Measurements from ENCODE around the gene ADM. TPM values are rescaled to one million over a fixed set of nuclear protein-coding genes. Genes with fewer than 3 reads are reported as not detected.
A peak's percentile ranks its signal among the peaks of the same experiment; 100 is the strongest.

ADM gene
- total RNA-seq, 2 experiments from 2014 or later = 1.5 to 1.8 TPM

DNA sequence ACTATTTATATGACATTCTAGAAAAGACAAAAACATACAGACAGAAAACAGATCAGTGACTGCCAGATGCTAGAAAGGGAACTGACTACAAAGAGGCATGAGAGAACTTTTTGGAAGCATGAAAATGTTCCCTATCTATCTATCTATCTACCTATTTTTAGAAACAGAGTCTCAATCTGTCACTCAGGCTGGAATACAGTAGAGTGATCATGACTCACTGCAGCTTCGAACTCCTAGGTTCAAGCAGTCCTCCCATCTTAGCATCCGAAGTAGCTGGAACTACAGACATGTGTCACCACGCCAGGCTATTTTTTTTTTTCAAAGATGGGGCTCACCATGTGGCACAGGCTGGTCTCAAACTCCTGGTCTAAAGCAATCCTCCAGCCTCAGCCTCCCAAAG, 17.7 kb upstream of the ADM start:
- ATAC-seq (ENCODE audit: poor library complexity) = no peak
- H3K27ac Mint-ChIP-seq = no peak overlapping the region
- intact Hi-C loops (cut with DNase I, micrococcal nuclease) = no loop called here
- H3K36me3 ChIP-seq (ENCODE audit: insufficient read depth, low read length) = no peaks in the 10 kb centered on the region
- H3K4me3 Mint-ChIP-seq = no peak overlapping the region
- TF ChIP-seq, protein P1, sequence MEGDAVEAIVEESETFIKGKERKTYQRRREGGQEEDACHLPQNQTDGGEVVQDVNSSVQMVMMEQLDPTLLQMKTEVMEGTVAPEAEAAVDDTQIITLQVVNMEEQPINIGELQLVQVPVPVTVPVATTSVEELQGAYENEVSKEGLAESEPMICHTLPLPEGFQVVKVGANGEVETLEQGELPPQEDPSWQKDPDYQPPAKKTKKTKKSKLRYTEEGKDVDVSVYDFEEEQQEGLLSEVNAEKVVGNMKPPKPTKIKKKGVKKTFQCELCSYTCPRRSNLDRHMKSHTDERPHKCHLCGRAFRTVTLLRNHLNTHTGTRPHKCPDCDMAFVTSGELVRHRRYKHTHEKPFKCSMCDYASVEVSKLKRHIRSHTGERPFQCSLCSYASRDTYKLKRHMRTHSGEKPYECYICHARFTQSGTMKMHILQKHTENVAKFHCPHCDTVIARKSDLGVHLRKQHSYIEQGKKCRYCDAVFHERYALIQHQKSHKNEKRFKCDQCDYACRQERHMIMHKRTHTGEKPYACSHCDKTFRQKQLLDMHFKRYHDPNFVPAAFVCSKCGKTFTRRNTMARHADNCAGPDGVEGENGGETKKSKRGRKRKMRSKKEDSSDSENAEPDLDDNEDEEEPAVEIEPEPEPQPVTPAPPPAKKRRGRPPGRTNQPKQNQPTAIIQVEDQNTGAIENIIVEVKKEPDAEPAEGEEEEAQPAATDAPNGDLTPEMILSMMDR (IDR thresholded peaks at IDR 0.05) = no peak
- H3K27ac ChIP-seq (ENCODE audit: low read depth in 1 of 2, low read length in 2 of 2) = no peak overlapping the region
- no peak for DNase-seq
- POLR2A ChIA-PET = interaction anchor here (0.6 kb wide), 1 partner anchor 427 kb away, joined by 3 read pairs; no protein-coding TSS in a partner anchor
- no peaks in the 10 kb centered on the region for H3K36me3 Mint-ChIP-seq (ENCODE audit: low read depth)
- no peaks in the 10 kb centered on the region for H3K27me3 ChIP-seq (ENCODE audit: control insufficient read depth in 1 of 2, insufficient read depth in 2 of 2, low read length in 2 of 2)
- peaks cover 6% of the 10 kb centered on the region for H3K27me3 Mint-ChIP-seq
- H3K4me3 ChIP-seq (ENCODE audit: low read length) = no peak overlapping the region
- peaks cover 3% of the 10 kb centered on the region for H3K4me1 ChIP-seq (ENCODE audit: insufficient read depth, low read length)
- H3K9me3 Mint-ChIP-seq = no peaks in the 10 kb centered on the region
- CTCF ChIA-PET = no interaction called here
- no peaks in the 10 kb centered on the region for H3K9me3 ChIP-seq (ENCODE audit: control insufficient read depth in 1 of 2, insufficient read depth in 1 of 2, low read length in 2 of 2)
- peaks cover 7% of the 10 kb centered on the region for H3K4me1 Mint-ChIP-seq (ENCODE audit: low read depth)

DNA sequence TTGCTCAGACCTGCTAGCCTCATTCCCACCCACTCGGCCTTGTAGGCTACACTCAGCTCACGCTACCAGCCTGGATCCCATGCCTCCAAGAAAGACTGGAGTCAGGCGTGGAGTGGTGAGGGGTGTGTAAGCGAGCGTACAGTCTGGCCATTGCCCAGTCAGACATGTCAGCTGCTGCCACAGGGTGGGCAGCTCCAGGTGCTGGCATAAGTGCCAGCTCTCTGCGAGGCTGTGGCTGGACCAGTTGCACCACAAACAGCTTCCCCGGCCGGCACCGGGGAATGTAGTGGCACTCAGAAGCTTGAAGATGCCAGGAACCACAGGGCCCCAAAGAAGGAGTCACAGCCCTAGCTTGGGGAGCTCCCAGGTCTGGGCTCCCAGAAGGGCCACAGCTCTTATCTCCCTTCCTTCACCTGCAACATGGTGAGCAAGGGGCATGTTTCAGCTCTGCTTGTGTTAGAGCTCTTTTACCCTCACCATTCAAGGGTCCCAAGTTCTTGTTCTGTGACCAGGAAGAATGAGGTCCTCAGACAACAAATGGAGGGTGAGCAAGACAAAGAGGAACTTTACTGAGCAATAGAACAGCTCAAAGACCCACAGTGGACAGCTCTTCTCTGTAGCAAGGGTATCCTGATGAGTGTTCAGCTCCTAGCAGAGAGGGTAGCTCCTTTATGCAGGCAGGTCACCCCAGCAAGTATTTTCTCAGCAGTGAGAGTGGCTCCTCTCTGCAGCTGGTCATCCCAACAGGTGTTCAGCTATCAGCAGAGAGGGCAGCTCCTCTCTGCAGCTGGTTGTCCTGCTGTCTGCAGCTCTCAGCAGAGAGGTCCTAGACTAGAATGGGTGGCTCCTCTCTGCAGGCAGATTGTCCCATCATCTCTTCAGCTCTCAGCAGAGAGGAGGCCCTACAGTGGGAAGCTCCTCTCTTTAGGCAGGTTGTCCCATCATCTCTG, 16.8 kb upstream of the ADM start:
- intact Hi-C loops (cut with DNase I, micrococcal nuclease) = no loop called here
- H3K27ac ChIP-seq (ENCODE audit: low read depth in 1 of 2, low read length in 2 of 2) = no peak overlapping the region
- H3K9me3 ChIP-seq (ENCODE audit: control insufficient read depth in 1 of 2, insufficient read depth in 1 of 2, low read length in 2 of 2) = no peaks in the 10 kb centered on the region
- Mint-ChIP-seq H3K27ac (no peak overlapping the region), H3K27me3 (peaks cover 6% of the 10 kb centered on the region), H3K9me3 (no peaks in the 10 kb centered on the region), H3K4me1 (ENCODE audit: low read depth) (peaks cover 13% of the 10 kb centered on the region), H3K36me3 (ENCODE audit: low read depth) (no peaks in the 10 kb centered on the region), H3K4me3 (no peak overlapping the region)
- peaks cover 7% of the 10 kb centered on the region for H3K4me1 ChIP-seq (ENCODE audit: insufficient read depth, low read length)
- CTCF ChIA-PET = no interaction called here
- no peak for ATAC-seq (ENCODE audit: poor library complexity)
- peak in 1 of 14 experiments; percentile 8 for DNase-seq
- H3K27me3 ChIP-seq (ENCODE audit: control insufficient read depth in 1 of 2, insufficient read depth in 2 of 2, low read length in 2 of 2) = no peaks in the 10 kb centered on the region
- H3K4me3 ChIP-seq (ENCODE audit: low read length) = no peak overlapping the region
- POLR2A ChIA-PET = interaction anchor here (0.6 to 0.7 kb wide), 2 partner anchors 428 to 646 kb away, joined by 3 read pairs; no protein-coding TSS in a partner anchor
- TF ChIP-seq, protein P1 (IDR thresholded peaks at IDR 0.05) = no peak
- H3K36me3 ChIP-seq (ENCODE audit: insufficient read depth, low read length) = no peaks in the 10 kb centered on the region

DNA sequence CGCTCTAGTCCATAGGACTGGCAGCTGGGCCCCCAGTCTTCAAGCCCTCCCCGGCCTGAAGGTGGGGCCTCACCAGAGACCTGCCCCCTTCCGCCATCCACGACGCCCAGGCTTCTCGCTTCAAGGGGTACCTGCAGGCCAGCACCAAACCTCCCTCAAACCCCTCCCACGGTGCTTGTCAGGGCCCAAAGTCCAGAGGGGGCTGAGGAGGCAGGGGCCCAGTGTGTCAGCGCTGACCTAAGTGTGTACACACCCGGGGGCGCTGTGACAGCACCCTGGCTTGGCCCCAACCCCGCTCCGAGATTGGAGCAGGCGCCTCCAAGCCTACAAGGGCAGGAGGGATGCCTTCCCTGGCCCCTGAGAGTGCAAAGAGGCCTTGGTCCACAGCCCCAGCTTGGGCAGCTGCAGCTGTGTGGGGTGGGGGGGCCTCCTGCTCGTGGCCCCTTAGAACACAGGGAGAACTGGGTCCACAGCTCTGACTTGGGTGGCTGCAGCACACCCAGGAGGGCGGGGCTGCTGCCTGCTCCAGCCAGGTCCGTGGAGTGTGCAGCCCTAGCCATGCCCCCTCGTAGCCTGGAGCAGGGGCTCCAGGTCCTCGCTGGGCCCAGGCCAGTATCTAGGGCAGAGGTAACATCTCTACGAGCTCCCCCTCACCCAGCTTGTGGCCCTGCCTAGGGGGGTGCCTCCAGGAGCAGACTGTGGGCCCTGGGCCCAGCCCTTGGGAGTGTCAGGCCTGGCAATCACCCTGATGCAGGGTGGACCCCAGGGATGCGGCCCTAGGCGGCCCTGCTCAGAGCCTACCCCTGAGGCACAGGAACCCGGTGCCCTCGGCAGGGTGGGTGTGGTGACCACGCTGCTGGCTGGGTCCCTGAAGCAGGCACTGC, 15.8 kb upstream of the ADM start:
- no peak for ATAC-seq (ENCODE audit: poor library complexity)
- Mint-ChIP-seq H3K36me3 (ENCODE audit: low read depth) (no peaks in the 10 kb centered on the region), H3K27ac (no peak overlapping the region), H3K27me3 (peaks cover 6% of the 10 kb centered on the region), H3K4me1 (ENCODE audit: low read depth) (peaks cover 15% of the 10 kb centered on the region), H3K4me3 (no peak overlapping the region), H3K9me3 (no peaks in the 10 kb centered on the region)
- TF ChIP-seq, protein P1 (IDR thresholded peaks at IDR 0.05) = no peak
- ChIA-PET CTCF (no interaction called here), POLR2A (no interaction called here)
- H3K27me3 ChIP-seq (ENCODE audit: control insufficient read depth in 1 of 2, insufficient read depth in 2 of 2, low read length in 2 of 2) = peaks cover 0 to under 1% of the 10 kb centered on the region in 2 experiments
- peak in 1 of 14 experiments; percentile 11 for DNase-seq
- H3K4me3 ChIP-seq (ENCODE audit: low read length) = no peak overlapping the region
- H3K36me3 ChIP-seq (ENCODE audit: insufficient read depth, low read length) = no peaks in the 10 kb centered on the region
- no peak overlapping the region for H3K27ac ChIP-seq (ENCODE audit: low read depth in 1 of 2, low read length in 2 of 2)
- intact Hi-C loops (cut with DNase I, micrococcal nuclease) = no loop called here
- H3K9me3 ChIP-seq (ENCODE audit: control insufficient read depth in 1 of 2, insufficient read depth in 1 of 2, low read length in 2 of 2) = no peaks in the 10 kb centered on the region
- H3K4me1 ChIP-seq (ENCODE audit: insufficient read depth, low read length) = peaks cover 13% of the 10 kb centered on the region
